Thoracic aorta (tissue), 2 donors: ENCODE measurements around the gene SLC5A5. TPM values are rescaled to one million over a fixed set of nuclear protein-coding genes. Genes with fewer than 3 reads are reported as not detected.

Experiments
- ATAC-seq: fragments of 150-250 bp; one replicate; pipeline ENCODE4 v1.8.0; 2017; ENCODE audit warnings: low read depth; ENCODE audit not compliant: insufficient number of reproducible peaks, low FRiP score
- DNase-seq: peaks from one replicate; pipeline ENCODE4 v3.0.0-alpha.2; 2020; ENCODE audit warnings: low spot score
- H3K27ac ChIP-seq, 2 donors: fragments of 200-600 bp; sonication (generic); 1 replicate in 1 of 2; 2 replicates in 1 of 2; pipeline ENCODE4 v1.5.1; 2016; ENCODE audit warnings: mild to moderate bottlenecking in 2 of 2, moderate library complexity in 2 of 2
- H3K27me3 ChIP-seq: fragments of 200-600 bp; sonication (generic); replicated peaks from 2 replicates; pipeline ENCODE4 v1.6.0; 2016; ENCODE audit warnings: mild to moderate bottlenecking; ENCODE audit not compliant: insufficient read depth
- H3K36me3 ChIP-seq: fragments of 200-600 bp; sonication (generic); one replicate; pipeline ENCODE4 v1.5.1; 2016
- H3K4me1 ChIP-seq, 2 donors: fragments of 200-600 bp; sonication (generic); 1 replicate in 1 of 2; 2 replicates in 1 of 2; pipeline versions ENCODE4 v1.5.1 to v1.6.0; 2016; ENCODE audit warnings: low read depth in 2 of 2, mild to moderate bottlenecking in 1 of 2; ENCODE audit not compliant: control insufficient read depth in 1 of 2
- H3K4me3 ChIP-seq: fragments of 200-600 bp; sonication (generic); 2 replicates; pipeline ENCODE4 v1.5.1; 2016; ENCODE audit warnings: mild to moderate bottlenecking
- H3K9me3 ChIP-seq: fragments of 200-600 bp; sonication (generic); 2 replicates; pipeline ENCODE4 v1.5.1; 2016
- CTCF ChIP-seq: fragments of 200-600 bp; sonication (generic); IDR thresholded peaks from one replicate; pipeline ENCODE4 v1.5.1; 2019; ENCODE audit warnings: antibody characterized with exemption
- total RNA-seq, 2 donors: library from RNA; depleted of rRNA; stranded (reverse); fragments of >200 nt; gene quantifications; one replicate each; pipeline versions ENCODE4 v1.1.0 to v1.2.3, GENCODE V29; 2016

Gene SLC5A5
- total RNA-seq, 2 donors from 2014 or later: not detected

GRCh38 chr19:17937371-17937900, 65.7 kb downstream of the SLC5A5 start:
- Histone ChIP-seq H3K36me3 (peaks cover 10% of the 10 kb centered on the region), H3K27ac (no peak overlapping the region), H3K9me3 (no peaks in the 10 kb centered on the region), H3K4me1 (peaks cover 9 to 15% of the 10 kb centered on the region in 2 donors), H3K4me3 (no peak overlapping the region), H3K27me3 (no peaks in the 10 kb centered on the region)
- ATAC-seq: no peak
- TF ChIP-seq CTCF: no peak
- DNase-seq: no peak

GRCh38 chr19:17938092-17938845, 66.5 kb downstream of the SLC5A5 start:
- peak; percentile 59 for ATAC-seq
- peaks cover 10% of the 10 kb centered on the region for H3K36me3 ChIP-seq
- peaks cover 9 to 12% of the 10 kb centered on the region in 2 donors for H3K4me1 ChIP-seq

GRCh38 chr19:17942181-17942580, 70.4 kb downstream of the SLC5A5 start:
- no peak for TF ChIP-seq CTCF
- Histone ChIP-seq H3K27ac (no peak overlapping the region), H3K27me3 (no peaks in the 10 kb centered on the region), H3K4me1 (peaks cover 3% of the 10 kb centered on the region in 2 donors), H3K4me3 (no peak overlapping the region), H3K9me3 (no peaks in the 10 kb centered on the region), H3K36me3 (peaks cover 4% of the 10 kb centered on the region)
- DNase-seq (no peak), ATAC-seq (no peak)

More at GRCh38 chr19:17938092-17938845, 66.5 kb downstream of the SLC5A5 start:
- H3K4me3 ChIP-seq: no peak overlapping the region
- H3K9me3 ChIP-seq: no peaks in the 10 kb centered on the region
- no peaks in the 10 kb centered on the region for H3K27me3 ChIP-seq
- DNase-seq: no peak
- H3K27ac ChIP-seq: no peak overlapping the region
- peak; percentile 89 for TF ChIP-seq CTCF

- Histone ChIP-seq H3K4me3 (no peak overlapping the region), H3K27ac (no peak overlapping the region), H3K9me3 (no peaks in the 10 kb centered on the region), H3K36me3 (peaks cover 4% of the 10 kb centered on the region), H3K27me3 (no peaks in the 10 kb centered on the region), H3K4me1 (peaks cover 5 to 6% of the 10 kb centered on the region in 2 donors)
- no peak for TF ChIP-seq CTCF
- DNase-seq: no peak
- no peak for ATAC-seq
Measured at GRCh38 chr19:17942582-17943273, 71.0 kb downstream of the SLC5A5 start.
